Gastrocnemius medialis (tissue), 4 donors: Measurements from ENCODE around the gene ADRB2.

Source experiments
- POLR2A ChIP-seq, 2 donors: fragments of 450-650 bp; IDR thresholded peaks; one replicate each; pipeline ENCODE4 v1.6.1; 2017; ENCODE audit warnings: antibody characterized with exemption in 2 of 2, mild to moderate bottlenecking in 2 of 2, moderate library complexity in 2 of 2
- TF ChIP-seq, protein P1 (sequence below), 5 experiments: fragments of 450-650 bp in 3 of 5; fragments of 200-600 bp in 2 of 5; sonication (generic) in 2 of 5; IDR thresholded peaks in 4 of 5; conservative IDR thresholded peaks in 1 of 5; 1 replicate in 4 of 5; 2 replicates in 1 of 5; pipeline ENCODE4 v1.5.1; 2016 to 2019; ENCODE audit warnings: antibody characterized with exemption in 5 of 5, mild to moderate bottlenecking in 3 of 5, moderate library complexity in 3 of 5

GRCh38 chr5:148826053-148826738 is at the start of gene ADRB2:
- TF ChIP-seq POLR2A (IDR thresholded peaks at IDR 0.05): peak; percentile 99
- TF ChIP-seq, protein P1, sequence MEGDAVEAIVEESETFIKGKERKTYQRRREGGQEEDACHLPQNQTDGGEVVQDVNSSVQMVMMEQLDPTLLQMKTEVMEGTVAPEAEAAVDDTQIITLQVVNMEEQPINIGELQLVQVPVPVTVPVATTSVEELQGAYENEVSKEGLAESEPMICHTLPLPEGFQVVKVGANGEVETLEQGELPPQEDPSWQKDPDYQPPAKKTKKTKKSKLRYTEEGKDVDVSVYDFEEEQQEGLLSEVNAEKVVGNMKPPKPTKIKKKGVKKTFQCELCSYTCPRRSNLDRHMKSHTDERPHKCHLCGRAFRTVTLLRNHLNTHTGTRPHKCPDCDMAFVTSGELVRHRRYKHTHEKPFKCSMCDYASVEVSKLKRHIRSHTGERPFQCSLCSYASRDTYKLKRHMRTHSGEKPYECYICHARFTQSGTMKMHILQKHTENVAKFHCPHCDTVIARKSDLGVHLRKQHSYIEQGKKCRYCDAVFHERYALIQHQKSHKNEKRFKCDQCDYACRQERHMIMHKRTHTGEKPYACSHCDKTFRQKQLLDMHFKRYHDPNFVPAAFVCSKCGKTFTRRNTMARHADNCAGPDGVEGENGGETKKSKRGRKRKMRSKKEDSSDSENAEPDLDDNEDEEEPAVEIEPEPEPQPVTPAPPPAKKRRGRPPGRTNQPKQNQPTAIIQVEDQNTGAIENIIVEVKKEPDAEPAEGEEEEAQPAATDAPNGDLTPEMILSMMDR (IDR thresholded peaks at IDR 0.05 in 4 of 5, conservative IDR thresholded peaks at IDR 0.05 in 1 of 5): peak in 1 of 5 experiments; percentile 3
